Measurements from ENCODE around the gene ECM1.
A peak's percentile ranks its signal among the peaks of the same experiment; 100 is the strongest.

The ECM1 gene

DNA sequence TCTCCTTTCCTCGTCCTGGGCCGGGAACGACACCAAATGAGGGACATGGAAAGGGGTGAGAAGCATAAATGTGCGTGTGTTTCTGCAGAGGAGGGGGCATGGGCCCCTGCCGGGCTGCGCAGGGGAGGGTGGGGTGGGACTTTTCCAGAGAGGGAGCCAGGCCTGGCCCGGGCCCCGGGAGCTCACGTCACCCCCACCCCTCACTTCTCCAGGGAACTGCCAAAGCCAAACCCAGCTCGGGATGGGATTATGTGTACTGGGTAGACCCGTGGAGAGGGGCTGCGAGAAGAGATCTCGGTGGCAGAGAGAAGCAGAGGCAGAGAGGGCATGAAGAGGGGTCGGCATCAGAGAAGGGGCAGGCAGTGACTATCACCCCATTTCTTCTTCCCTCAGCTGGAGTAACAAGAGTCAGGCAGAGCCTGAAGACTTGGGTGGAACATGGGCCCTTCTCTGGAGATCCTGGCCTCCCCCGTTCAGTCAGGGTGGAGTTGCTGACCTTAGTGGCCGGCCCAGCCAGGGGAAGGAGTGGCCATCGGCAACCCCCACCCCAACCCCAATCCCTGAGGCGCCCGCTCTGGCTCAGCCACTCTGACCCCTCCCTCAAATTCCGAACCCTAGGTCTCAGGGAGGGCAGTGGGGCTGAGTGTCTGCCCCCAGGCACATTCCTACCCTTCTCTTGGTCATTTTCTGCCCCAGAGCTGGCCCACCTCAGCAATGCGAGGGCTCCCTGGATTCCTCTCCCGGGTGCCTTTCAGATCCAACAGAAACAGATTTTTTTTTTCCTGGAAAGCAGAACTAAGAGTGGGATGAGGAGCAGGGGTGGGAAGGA, 42.5 kb downstream of the ECM1 start:
- TF ChIP-seq, protein P1, sequence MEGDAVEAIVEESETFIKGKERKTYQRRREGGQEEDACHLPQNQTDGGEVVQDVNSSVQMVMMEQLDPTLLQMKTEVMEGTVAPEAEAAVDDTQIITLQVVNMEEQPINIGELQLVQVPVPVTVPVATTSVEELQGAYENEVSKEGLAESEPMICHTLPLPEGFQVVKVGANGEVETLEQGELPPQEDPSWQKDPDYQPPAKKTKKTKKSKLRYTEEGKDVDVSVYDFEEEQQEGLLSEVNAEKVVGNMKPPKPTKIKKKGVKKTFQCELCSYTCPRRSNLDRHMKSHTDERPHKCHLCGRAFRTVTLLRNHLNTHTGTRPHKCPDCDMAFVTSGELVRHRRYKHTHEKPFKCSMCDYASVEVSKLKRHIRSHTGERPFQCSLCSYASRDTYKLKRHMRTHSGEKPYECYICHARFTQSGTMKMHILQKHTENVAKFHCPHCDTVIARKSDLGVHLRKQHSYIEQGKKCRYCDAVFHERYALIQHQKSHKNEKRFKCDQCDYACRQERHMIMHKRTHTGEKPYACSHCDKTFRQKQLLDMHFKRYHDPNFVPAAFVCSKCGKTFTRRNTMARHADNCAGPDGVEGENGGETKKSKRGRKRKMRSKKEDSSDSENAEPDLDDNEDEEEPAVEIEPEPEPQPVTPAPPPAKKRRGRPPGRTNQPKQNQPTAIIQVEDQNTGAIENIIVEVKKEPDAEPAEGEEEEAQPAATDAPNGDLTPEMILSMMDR (IDR thresholded peaks at IDR 0.05; ENCODE audit: low read depth, low read length): no peak
- peak overlapping the region; percentile 63 for H3K4me3 ChIP-seq (ENCODE audit: low read depth, low read length)

DNA sequence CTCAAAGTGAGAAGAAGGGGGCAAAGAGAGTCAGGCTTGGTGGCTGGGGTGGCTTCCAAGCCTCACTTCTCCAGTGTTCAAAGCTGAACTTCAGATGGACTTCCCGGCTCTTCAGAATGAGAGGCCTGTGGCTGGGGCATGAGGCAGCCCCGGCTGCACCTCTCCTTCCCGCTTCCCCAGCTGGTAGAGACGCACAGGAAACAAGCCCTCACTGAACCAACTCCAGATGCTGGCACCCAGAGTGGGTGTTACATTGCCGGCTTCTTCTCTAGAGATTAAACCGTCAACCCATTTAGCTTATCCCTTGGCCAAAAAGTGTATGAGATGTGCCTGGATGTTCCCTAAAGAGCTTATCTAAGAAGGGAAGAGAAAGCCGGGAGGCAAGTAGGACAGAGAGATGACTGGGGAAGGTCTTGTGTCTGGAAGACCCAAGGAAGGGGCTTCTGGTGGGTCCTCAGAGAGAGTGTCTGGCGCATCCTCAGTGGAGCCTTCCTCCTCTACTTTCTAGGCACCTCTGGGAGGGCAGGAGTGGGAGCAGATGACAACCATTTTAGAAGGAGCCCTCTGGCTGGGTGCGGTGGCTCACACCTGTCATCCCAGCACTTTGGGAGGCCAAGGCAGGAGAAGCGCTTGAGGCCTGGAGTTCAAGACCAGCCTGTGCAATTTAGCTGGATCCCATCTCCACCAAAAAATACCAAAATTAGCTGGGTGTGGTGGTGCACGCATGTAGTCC, 43.3 kb downstream of the ECM1 start:
- H3K4me3 ChIP-seq (ENCODE audit: low read depth, low read length): no peak overlapping the region
- TF ChIP-seq, protein P1 (IDR thresholded peaks at IDR 0.05; ENCODE audit: low read depth, low read length): no peak

DNA sequence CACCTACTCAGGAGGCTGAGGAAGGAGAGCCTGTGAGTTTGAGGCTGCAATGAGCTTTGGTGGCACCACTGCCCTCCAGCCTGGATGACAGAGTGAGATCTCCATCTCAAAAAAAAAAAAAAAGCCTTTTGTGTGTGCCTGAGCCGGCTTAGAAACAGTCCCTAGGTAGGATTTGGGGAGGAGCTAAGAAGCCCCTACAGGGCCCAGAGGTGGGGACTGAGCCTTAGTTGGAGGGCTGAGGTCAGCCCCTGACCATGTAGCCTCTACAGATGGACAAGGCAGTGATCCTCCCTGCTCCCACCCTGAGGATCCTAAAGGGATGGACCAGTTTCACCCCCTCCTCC, 43.8 kb downstream of the ECM1 start:
- no peak overlapping the region for H3K4me3 ChIP-seq (ENCODE audit: low read depth, low read length)
- TF ChIP-seq, protein P1 (IDR thresholded peaks at IDR 0.05; ENCODE audit: low read depth, low read length): no peak

DNA sequence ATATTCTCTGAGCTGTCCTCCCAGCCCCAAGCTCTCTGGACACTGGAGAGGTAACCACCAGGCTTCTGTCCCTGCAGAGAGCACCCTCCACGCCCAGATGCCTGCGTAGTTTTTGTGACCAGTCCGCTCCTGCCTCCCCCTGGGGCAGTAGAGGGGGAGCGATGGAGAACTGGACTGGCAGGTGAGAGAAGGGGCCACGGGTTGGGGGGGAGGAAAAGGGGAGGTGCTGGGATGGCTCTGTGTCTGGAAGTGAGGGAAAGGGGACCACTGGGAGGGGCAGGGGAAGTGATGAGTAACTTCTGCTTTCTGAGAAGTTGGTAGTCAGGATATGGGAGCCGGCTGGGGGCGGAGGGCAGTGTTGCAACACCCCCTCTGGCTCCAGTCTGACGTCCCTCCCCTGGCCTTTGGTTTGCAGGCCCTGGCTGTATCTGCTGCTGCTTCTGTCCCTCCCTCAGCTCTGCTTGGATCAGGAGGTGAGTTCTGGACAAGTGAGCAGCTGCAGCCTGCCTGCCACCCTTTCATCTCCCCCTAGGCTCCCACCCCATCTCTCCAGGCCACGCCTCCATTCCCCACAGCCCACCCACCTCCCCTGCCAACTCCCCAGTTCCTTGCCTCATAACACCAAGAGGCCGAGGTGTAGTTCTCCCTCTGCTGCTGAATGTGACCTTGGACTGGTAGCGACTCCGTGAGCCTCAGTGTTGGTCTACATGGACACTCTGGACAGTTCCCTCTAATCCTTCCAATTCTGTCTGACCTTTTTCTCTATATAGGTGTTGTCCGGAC, 44.4 kb downstream of the ECM1 start:
- TF ChIP-seq, protein P1 (IDR thresholded peaks at IDR 0.05; ENCODE audit: low read depth, low read length): no peak
- no peak overlapping the region for H3K4me3 ChIP-seq (ENCODE audit: low read depth, low read length)

DNA sequence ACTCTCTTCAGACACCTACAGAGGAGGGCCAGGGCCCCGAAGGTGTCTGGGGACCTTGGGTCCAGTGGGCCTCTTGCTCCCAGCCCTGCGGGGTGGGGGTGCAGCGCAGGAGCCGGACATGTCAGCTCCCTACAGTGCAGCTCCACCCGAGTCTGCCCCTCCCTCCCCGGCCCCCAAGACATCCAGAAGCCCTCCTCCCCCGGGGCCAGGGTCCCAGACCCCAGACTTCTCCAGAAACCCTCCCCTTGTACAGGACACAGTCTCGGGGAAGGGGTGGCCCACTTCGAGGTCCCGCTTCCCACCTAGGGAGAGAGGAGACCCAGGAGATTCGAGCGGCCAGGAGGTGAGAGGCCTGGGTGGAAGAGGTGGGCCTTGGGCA, 45.0 kb downstream of the ECM1 start:
- TF ChIP-seq, protein P1 (IDR thresholded peaks at IDR 0.05; ENCODE audit: low read depth, low read length): no peak
- H3K4me3 ChIP-seq (ENCODE audit: low read depth, low read length): no peak overlapping the region

DNA sequence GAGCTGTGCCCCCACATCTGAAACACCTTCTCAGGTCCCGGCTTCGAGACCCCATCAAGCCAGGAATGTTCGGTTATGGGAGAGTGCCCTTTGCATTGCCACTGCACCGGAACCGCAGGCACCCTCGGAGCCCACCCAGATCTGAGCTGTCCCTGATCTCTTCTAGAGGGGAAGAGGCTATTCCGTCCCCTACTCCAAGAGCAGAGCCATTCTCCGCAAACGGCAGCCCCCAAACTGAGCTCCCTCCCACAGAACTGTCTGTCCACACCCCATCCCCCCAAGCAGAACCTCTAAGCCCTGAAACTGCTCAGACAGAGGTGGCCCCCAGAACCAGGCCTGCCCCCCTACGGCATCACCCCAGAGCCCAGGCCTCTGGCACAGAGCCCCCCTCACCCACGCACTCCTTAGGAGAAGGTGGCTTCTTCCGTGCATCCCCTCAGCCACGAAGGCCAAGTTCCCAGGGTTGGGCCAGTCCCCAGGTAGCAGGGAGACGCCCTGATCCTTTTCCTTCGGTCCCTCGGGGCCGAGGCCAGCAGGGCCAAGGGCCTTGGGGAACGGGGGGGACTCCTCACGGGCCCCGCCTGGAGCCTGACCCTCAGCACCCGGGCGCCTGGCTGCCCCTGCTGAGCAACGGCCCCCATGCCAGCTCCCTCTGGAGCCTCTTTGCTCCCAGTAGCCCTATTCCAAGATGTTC, 45.6 kb downstream of the ECM1 start:
- H3K4me3 ChIP-seq (ENCODE audit: low read depth, low read length): no peak overlapping the region

More for the DNA sequence above, 45.6 kb downstream of the ECM1 start:
- TF ChIP-seq, protein P1 (IDR thresholded peaks at IDR 0.05; ENCODE audit: low read depth, low read length): no peak

Measured in WI38 (cell line).